Measurements from ENCODE around the gene ORAI3. TPM values are rescaled to one million over a fixed set of nuclear protein-coding genes. Genes with fewer than 3 reads are reported as not detected.
A peak's percentile ranks its signal among the peaks of the same experiment; 100 is the strongest.

The ORAI3 gene
- total RNA-seq, 1 donor, result 43.6 TPM

GRCh38 chr16:30923554-30924075, 25.3 kb upstream of the ORAI3 start, which contains the start of gene FBXL19:
Gene FBXL19, plus strand, starts transcription at chr16:30923572. Its CDS starts 2,183 bp downstream, at chr16:30925755.
- no peak for DNase-seq (ENCODE audit: low read depth)
- TF ChIP-seq, protein P1, sequence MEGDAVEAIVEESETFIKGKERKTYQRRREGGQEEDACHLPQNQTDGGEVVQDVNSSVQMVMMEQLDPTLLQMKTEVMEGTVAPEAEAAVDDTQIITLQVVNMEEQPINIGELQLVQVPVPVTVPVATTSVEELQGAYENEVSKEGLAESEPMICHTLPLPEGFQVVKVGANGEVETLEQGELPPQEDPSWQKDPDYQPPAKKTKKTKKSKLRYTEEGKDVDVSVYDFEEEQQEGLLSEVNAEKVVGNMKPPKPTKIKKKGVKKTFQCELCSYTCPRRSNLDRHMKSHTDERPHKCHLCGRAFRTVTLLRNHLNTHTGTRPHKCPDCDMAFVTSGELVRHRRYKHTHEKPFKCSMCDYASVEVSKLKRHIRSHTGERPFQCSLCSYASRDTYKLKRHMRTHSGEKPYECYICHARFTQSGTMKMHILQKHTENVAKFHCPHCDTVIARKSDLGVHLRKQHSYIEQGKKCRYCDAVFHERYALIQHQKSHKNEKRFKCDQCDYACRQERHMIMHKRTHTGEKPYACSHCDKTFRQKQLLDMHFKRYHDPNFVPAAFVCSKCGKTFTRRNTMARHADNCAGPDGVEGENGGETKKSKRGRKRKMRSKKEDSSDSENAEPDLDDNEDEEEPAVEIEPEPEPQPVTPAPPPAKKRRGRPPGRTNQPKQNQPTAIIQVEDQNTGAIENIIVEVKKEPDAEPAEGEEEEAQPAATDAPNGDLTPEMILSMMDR (IDR thresholded peaks at IDR 0.05; ENCODE audit: insufficient read depth, low read depth, low read length), result no peak
- H3K4me3 ChIP-seq (ENCODE audit: low read depth, low read length), result peak within 1 kb of the TSS; percentile 99

GRCh38 chr16:30924076-30924912, 24.6 kb upstream of the ORAI3 start:
- TF ChIP-seq, protein P1 (IDR thresholded peaks at IDR 0.05; ENCODE audit: insufficient read depth, low read depth, low read length), result no peak
- no peak for DNase-seq (ENCODE audit: low read depth)
- H3K4me3 ChIP-seq (ENCODE audit: low read depth, low read length), result peak overlapping the region; percentile 99

DNA sequence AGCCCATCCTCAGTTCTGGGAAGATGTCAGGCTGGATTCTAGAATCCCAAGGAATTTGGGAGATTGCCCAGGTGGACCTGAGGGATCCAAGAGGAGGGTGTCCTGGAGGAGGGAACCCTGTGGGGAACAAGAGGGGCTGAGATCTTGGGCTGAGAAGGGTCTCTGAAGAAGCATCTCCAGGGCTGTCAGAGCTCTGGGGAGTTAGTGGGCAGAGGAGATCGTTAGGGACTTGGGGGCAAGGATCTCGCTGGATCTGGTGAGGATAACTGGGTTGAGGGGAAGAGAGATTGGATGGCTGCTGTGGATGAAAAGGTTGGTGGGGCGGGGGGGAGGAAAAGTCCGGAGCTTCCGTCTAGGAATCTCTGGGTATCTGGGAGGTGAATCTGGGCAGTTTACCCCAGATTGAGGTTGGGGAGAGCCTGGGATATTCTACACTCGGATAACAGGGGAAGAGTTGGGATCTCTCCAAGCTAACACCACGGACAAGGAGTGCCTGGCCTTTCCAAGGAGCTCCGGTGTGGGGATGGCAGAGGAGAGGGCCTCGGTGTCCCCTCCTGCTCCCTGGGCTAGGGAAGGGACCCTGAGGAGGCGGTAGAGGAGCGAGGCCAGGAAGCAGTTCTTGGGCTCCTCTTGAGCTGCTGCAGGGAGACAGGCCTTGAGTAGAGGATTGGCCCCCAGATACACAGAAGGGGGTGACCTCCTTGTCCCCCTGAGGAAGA, 23.8 kb upstream of the ORAI3 start:
- TF ChIP-seq, protein P1 (IDR thresholded peaks at IDR 0.05; ENCODE audit: insufficient read depth, low read depth, low read length), result no peak
- peak overlapping the region; percentile 99 for H3K4me3 ChIP-seq (ENCODE audit: low read depth, low read length)
- DNase-seq (ENCODE audit: low read depth), result no peak

GRCh38 chr16:30925632-30925987, 23.3 kb upstream of the ORAI3 start:
- DNase-seq (ENCODE audit: low read depth), result no peak
- H3K4me3 ChIP-seq (ENCODE audit: low read depth, low read length), result no peak overlapping the region
- TF ChIP-seq, protein P1 (IDR thresholded peaks at IDR 0.05; ENCODE audit: insufficient read depth, low read depth, low read length), result no peak

- TF ChIP-seq, protein P1 (IDR thresholded peaks at IDR 0.05; ENCODE audit: insufficient read depth, low read depth, low read length), result no peak
- no peak for DNase-seq (ENCODE audit: low read depth)
- H3K4me3 ChIP-seq (ENCODE audit: low read depth, low read length), result no peak overlapping the region
Observed at GRCh38 chr16:30925995-30926811, 22.7 kb upstream of the ORAI3 start.

Measured in fibroblast of villous mesenchyme (primary cell).